Astrocyte (in vitro differentiated cells and primary cell): Measurements from ENCODE around the gene CDC42BPG.

Experiments
- CTCF ChIP-seq: IDR thresholded peaks from 2 replicates; pipeline ENCODE4 v1.5.1; 2011; ENCODE audit warnings: low read depth, mild to moderate bottlenecking, inconsistent platforms, low read length, moderate library complexity; ENCODE audit not compliant: insufficient read depth
- EZH2 ChIP-seq: IDR thresholded peaks from 2 replicates; pipeline ENCODE4 v1.6.1; 2012; ENCODE audit warnings: mild to moderate bottlenecking, low read length, inconsistent platforms; ENCODE audit not compliant: insufficient read depth

GRCh38 chr11:64786308-64786707 lies 58.1 kb downstream of the CDC42BPG start:
- TF ChIP-seq CTCF: no peak
- TF ChIP-seq EZH2: no peak
